HG02798 (cell line): Measurements from ENCODE around the gene RAD18.

Source experiments
- ATAC-seq: cut with Tn5 transposase; IDR thresholded peaks from one replicate; pipeline ENCODE4 v1.9.1; 2021; ENCODE audit warnings: mild to moderate bottlenecking; ENCODE audit not compliant: unreplicated experiment, poor library complexity

RAD18 gene

GRCh38 chr3:8986741-8987140, 23.5 kb upstream of the RAD18 start:
- no peak for ATAC-seq

- no peak for ATAC-seq
Measured at GRCh38 chr3:8985876-8986275, 22.6 kb upstream of the RAD18 start.

- no peak for ATAC-seq
Measured at GRCh38 chr3:8985411-8985831, 22.1 kb upstream of the RAD18 start.

DNA sequence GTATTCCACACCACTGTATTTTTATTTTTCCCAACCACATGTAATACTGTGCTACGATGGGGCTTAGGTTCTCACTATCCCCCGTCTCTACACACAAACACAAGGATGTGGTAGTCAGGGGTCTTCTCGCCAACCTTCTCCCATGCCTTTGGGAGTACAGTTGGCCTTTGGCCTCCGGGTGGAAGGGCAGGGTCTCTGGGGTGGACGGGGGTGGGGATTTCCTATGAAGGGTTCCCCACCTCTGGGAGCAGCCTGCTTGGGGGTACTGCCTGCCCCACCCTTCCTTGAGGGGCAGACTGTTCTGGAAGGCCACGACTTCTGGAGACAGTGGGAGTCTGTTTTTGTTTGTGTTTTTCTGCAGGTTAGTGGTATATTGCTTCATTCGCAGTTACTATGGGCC, 21.3 kb upstream of the RAD18 start:
- no peak for ATAC-seq

DNA sequence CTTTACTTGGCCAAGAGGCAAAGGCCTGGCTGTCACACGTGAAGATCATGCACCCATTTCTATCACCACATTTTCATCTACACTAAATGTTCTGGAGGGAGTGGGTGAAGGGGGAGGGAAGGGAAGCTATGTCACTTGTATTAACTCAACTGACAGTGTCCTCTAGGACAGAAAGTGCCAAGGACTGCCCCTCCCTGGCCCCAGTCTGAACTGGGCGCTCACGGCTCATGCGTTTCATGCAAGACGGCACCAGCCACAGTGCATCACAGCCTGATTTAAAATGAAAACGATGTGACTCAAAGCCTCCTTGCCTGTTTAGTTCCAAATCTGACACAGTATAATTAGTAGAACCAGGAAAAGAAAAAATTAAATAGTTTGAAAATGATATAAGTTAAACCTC, 20.8 kb upstream of the RAD18 start:
- ATAC-seq: no peak

DNA sequence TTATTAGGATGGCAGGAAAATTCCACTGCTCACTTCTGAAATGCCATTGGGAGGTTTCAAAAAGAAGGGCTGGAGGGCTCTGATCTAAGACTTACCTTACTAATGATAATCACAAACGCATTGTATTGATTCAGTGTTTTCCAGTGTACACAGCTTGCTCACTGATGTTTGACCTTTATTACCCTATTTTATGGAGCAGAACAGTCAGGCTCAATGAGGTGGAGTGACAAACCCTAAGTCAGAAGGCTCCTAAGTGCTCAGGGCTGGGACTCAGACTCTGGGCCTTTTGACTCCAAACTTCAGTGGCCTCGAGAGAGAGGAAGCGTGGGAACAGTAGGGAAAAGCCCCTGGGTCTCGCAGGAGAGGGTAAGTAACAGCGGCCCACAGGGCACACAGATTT, 20.3 kb upstream of the RAD18 start:
- ATAC-seq: no peak

DNA sequence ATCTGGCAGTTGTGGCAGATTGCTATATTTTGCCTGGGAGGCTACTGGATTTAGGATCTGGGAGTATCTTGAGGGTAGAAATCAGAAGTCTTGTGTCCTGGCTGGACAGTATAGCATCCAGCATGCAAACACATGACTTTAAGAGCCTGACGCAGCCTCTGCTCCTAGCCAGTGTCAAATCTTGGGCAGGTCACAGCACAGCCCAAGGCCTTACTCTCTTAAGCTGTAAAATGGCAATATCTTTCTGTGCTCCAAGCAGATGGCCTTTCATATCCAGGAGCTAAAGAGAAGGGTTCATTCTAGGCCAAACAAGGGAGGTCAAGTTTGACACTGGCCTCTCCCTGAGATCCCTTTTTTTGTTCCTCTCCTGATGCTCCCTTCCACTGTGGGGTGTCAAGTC, 19.8 kb upstream of the RAD18 start:
- ATAC-seq: no peak

DNA sequence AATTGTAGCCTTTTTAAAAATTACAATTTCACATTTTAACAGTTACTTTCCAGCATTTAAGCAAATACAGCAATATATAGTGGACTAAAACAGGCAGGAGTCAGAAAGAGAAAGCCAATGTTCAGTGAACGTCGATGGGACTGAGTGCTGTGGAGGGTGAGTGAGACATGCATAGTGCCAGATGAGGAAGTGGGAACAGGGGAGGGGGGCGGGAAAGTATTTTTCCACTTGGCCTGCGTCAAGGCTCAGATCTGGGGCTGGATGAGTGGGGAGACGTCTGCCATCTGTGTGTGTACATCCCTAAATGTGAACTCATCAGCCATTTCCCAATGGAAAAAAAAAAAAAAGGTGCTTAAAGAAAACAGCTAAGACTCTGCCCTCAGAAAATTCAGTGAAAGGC, 19.2 kb upstream of the RAD18 start:
- no peak for ATAC-seq

GRCh38 chr3:8981700-8982099, 18.4 kb upstream of the RAD18 start:
- no peak for ATAC-seq

- ATAC-seq: no peak
Measured at GRCh38 chr3:8981296-8981695, 18.0 kb upstream of the RAD18 start.

DNA sequence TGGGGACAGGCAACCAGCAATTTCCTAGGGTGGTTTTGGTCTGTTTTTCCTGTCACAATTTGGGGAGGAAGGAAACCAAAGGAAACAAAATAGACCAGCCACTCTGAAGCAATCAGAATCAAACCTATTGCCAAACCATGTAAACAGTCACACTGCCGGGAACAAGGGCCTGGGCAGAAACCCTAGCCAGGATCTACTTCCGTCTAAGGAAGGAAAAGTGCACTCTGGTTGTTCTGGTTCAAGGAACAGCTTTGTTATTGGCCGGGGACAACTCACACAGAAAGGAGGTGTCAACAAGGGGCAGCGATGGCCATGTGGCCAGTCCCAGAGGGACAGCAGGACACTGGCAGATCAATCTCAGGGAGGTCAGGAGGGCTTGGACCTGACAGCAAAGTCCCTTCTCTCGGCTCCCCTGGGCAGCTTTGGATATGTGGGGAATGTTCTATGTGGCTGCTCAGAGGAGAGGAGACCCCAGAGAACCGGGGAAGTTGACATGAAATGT, 17.5 kb upstream of the RAD18 start:
- ATAC-seq: no peak

DNA sequence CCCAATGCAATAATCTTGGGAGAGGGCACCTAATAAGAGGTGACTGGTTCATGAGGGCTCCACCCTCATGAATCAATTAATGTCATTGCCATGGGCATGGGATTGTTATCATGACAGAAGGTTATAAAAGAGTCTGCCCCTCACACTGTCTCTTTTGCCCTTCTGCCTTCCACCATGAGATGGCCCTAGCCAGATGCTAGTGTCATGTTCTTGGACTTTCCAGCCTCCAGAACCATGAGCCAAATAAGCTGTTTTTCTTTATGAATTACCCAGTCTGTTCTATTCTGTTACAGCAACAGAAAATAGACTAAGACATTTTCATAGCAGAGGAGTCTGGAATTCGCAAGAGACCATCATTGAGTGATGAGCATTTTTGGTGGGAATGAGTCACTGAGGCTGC, 16.0 kb upstream of the RAD18 start:
- ATAC-seq: no peak

GRCh38 chr3:8978551-8978950, 15.3 kb upstream of the RAD18 start:
- no peak for ATAC-seq

GRCh38 chr3:8976540-8977182, 13.4 kb upstream of the RAD18 start:
- ATAC-seq: no peak

GRCh38 chr3:8975081-8976020, 12.1 kb upstream of the RAD18 start:
- ATAC-seq: no peak

GRCh38 chr3:8974458-8974857, 11.2 kb upstream of the RAD18 start:
- no peak for ATAC-seq

- peak; percentile 42 for ATAC-seq
Measured at GRCh38 chr3:8972639-8973038, 9.4 kb upstream of the RAD18 start.

DNA sequence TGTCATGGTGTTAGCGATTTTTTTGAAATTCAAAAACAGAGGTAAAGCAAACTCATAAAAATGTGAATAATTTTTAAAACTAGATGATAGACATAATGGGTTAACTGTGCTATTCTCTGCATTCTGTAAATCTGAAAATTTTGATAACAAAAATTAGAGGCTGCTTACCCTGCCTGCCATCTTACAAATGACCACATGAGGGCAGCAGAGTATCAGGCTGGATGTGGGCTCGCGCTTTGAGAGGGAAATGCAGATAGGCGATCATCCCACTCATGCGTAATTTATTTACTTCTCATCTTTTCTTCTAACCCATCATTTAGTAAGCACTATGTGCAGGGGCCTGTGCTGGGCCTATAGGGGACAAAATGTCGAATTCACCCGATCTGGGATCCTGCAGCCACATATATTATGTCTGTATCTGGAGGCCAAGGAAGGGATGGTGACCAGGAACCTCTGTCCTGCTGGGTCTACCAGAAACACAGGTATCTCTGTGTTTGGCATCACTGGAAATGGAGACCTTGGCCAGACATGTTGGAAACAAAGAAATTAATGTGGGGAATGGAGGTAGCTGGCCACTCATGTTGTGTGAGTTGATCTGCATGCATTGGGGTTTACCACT, 7.8 kb upstream of the RAD18 start:
- ATAC-seq: peak; percentile 52

- no peak for ATAC-seq
Measured at GRCh38 chr3:8969241-8969640, 6.0 kb upstream of the RAD18 start.

- no peak for ATAC-seq
Measured at GRCh38 chr3:8968375-8968882, 5.2 kb upstream of the RAD18 start.

DNA sequence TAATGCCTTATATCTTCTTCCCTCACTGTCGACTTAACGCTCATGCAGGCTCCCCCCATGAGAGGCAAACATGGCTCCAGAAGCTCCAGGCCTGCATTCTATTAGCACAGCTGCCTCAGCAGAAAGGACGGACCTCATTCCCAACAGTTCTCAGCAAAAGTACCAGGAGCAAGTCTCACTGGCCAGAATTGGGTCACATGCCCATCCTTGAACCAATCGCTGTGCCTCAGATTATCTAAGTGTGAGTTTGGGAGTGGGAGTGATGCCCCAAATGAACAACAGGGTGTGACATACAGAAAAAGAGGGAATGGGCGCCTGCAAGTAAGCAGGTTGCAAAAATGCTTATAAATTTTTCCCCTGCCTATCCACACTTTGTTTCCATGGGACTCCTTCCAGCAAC, 4.3 kb upstream of the RAD18 start:
- no peak for ATAC-seq
